Stimulated activated CD8-positive, alpha-beta memory T cell treated with anti-CD3 and anti-CD28 coated beads, Interleukin-7, amount 100 ng/mL, for 4 hours (primary cell): ENCODE results near the gene SMG9.

Experiments
- DNase-seq, 2 donors: peaks; one replicate each; pipeline ENCODE4 v3.0.0-alpha.2; 2020; ENCODE audit warnings: low read depth in 2 of 2

SMG9 gene

GRCh38 chr19:43725468-43725867 is 29.3 kb downstream of the SMG9 start:
- DNase-seq = no peak

DNA sequence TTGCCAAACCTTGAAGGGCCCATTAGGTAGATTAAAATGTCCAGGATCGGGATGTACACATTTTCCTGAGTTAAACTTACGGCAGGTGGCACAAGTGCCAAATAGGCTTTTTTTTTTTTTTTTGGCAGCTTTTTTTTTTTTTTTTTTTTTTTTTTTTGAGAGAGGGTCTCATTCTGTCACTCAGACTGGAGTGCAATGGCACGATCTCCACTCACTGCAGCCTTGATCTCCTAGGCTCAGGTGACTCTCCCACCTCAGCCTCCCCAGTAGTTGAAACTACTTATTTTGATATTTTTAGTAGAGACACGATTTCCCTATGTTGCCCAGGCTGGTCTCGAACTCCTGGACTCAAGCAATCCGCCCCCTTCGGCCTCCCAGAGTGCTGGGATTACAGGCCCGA is 29.9 kb downstream of the SMG9 start:
- DNase-seq = no peak

- no peak for DNase-seq
Measured at GRCh38 chr19:43723588-43723987, 31.2 kb downstream of the SMG9 start.

- DNase-seq = no peak
Measured at GRCh38 chr19:43721469-43722048, 33.2 kb downstream of the SMG9 start.

- no peak for DNase-seq
Measured at GRCh38 chr19:43720936-43721335, 33.8 kb downstream of the SMG9 start.

DNA sequence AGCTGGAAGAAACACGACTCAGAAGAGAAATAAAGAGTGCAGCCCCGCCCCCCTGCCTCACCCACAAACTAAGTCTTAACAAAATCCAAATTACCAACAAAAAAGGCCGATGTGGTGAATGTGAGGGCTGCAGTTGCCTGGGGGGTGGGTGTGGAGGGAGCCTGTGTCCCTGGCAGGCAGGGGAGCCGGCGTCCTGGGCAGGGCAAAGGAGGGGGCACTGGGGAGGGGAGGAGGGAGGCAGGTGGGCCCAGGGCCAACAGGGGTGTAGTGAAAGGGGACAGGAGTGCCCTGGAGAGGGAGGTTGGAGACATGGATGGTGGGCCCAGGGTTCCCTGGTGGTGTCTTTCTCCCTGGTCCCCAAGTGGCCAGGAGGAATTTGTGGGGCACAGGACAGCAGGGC is 34.8 kb downstream of the SMG9 start:
- DNase-seq = no peak

GRCh38 chr19:43719378-43719868 is 35.3 kb downstream of the SMG9 start:
- no peak for DNase-seq

DNA sequence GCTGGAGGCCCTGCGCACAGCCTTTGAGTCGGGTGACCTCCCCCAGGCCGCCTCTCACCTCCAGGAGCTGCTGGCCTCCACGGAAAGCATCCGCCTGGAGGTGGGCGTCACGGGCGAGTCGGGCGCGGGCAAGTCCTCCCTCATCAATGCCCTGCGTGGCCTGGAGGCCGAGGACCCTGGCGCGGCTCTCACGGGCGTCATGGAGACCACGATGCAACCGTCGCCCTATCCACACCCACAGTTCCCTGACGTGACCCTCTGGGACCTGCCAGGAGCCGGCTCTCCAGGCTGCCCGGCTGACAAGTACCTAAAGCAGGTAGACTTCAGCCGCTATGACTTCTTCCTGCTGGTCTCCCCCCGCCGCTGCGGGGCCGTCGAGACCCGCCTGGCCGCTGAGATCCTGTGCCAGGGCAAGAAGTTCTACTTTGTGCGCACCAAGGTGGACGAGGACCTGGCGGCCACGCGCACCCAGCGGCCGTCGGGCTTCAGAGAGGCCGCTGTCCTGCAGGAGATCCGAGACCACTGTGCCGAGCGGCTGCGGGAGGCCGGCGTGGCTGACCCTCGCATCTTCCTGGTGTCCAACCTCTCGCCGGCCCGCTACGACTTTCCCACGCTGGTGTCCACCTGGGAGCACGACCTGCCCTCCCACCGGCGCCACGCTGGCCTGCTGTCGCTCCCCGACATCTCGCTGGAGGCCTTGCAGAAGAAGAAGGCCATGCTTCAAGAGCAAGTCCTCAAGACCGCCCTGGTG is 36.0 kb downstream of the SMG9 start:
- DNase-seq = no peak

GRCh38 chr19:43715776-43716175 is 39.0 kb downstream of the SMG9 start, which contains the start of gene IRGC:
TSS of gene IRGC (plus strand) at chr19:43716076. CDS start at chr19:43718559, 2,483 bp downstream.
- DNase-seq = no peak

GRCh38 chr19:43713208-43713607 is 41.6 kb downstream of the SMG9 start:
- DNase-seq = no peak

DNA sequence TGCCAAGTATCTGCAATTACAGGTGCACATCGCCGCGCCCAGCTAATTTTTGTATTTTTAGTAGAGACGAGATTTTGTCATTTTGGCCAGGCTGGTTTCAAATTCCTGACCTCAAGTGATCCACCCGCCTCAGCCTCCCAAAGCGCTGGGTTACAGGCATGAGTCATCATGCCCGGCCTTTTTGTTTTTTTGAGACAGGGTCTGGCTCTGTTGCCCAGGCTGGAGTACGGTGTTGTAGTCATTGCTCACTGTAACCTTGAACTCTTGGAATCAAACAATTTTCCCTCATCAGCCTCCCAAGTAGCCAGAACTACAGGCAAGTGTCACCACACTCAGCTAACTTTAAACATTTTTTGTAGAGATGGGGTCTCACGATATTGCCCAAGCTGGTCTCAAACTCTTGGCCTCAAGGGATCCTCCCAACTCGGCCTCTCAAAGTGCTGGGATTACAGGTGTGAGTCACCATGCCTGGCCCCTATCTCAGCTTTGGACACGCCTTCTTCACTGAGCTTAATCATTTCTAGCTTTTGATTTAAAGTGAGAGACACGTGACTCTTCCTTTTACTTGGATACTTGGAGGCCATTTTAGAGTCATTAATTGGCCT is 42.9 kb downstream of the SMG9 start:
- DNase-seq = no peak

DNA sequence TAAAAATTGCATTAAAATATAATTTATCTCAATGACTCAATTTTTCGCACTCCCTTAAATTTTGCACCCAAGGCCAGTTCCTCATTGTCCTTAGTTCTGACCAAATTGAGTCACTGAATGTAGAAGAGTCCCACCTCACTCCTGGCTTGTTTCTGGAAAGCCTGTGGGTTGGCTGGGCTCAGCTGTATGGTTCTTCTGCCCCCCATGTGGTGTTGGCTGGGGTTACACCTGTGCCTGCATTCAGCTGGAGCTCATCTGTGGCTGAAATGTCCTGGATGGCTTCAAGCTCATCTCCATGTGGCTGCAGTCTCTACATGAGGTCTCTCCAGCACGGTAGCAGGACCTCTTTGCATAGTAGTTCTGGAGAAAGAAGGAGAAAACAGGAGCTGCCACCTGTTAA is 46.0 kb downstream of the SMG9 start:
- no peak for DNase-seq

- DNase-seq = no peak
Measured at GRCh38 chr19:43707158-43707712, 47.5 kb downstream of the SMG9 start.

DNA sequence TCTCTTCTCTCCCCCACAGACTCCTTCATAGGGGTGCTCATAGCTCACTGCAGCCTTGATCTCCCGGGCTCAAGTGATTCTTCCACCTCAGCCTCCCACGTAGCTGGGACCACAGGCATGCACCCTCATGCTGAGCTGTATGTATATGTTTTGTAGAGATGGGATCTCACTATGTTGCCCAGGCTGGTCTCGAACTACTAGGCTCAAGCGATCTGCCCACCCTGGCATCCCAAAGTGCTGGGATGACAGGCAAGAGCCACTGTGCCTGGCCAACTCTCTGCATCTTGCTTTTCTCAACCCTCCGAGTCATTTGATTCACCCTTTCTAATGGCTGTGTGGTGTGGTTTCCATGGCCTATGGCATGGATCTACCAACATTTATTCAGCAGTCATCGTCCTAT is 49.0 kb downstream of the SMG9 start:
- DNase-seq = no peak

DNA sequence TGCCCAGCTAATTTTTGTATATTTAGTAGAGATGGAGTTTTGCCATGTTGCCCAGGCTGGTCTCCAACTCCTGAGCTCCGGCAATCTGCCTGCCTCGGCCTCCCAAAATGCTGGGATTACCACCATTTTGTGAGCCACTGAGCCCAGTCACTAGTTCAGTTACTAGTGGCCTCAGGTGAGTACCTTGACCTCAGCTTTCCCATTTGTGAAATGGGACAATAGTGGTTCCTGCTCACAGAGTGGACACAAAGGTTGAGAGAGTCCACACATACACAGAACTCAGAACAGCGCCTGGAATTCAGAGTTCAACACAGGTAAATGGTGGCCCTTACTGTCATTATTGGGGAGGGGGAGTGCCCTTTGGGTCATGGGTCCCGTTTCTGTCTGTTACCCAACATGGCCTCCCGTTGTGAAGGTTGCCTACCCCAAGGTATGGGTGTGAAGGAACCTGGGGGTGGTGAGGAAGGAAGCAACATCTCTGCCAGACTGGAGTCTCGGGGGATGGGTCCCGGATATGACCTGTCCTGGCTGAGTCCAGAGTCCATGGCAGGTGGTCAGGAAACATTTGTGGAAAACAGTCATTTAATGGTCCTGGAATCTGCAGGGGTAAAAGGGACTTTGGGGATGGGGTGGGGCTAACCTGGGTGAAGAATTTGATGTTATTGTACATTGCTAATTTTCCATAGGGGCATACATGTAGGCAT is 50.6 kb downstream of the SMG9 start:
- DNase-seq = no peak

GRCh38 chr19:43700395-43701000 is 54.3 kb downstream of the SMG9 start:
- DNase-seq = no peak

GRCh38 chr19:43699506-43700394 is 55.0 kb downstream of the SMG9 start:
- no peak for DNase-seq

DNA sequence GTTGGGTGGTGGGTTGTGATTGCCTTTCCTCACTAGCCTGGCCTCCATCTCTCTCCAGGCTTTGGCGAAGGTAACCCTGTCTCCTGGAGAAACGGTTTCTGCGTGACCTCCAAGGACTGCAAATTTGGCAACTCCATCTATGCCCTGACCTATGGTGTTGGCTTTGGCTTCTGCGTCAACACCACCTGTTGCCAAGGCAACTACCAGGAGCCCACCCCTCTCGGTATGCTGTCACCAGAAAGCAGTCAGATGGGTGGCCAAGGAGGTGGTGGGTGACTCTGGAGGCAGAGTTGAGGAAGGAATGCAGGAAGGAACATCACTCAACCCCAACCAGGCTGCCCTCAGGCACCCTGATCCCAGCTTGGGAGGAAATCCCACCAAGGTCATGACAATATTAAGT is 57.5 kb downstream of the SMG9 start:
- DNase-seq = no peak

DNA sequence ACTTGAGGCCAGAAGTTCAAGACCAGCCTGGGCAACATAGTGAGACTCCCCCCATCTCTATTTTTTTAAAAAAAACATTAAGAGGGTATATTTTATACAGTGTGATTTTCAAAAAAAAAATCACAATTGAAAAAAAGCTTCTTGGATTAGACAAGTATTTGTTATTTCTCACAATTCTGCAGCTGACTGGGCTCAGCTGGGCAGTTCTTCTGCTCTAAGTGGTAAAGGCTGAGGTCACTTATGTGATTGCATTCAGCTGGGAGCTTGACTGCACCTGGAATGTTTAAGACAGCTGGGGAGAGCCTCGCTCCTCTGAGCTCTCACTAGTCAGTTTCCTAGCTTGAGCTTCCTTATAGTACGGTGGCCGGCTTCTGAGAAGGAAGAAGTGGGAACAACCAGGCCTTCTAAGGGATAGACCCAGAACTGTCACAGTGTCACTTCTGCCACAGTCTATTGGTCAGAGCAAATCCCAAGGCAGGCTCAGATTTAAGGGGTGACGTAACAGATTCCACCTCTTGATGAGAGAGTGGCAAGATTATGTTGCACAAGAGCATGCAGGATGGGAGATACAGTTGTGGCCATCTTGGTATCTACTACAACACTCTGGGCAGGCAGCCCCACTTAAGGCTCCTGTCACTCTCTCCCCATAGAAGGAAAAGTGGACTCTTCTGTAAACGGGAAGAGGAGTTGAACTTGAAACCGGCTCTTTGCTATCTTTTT is 58.6 kb downstream of the SMG9 start:
- no peak for DNase-seq

DNA sequence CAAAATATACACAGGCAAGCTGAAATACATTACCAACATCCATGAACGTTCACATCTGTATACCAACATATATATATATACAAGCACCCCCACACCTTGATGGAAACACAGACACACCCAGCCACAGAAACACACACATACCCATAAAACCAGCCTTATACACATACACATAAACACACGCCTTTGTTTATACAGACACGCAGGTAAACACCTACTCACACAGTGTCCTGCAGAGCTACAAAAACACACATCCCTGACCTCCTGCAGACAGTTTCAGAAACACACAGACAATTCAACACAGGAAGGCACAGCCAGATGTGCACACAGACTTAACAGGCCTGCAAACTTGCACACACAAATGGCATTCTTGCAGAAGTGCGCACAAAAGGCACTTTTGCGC is 60.2 kb downstream of the SMG9 start:
- no peak for DNase-seq
